Trophoblast cell (in vitro differentiated cells and primary cell): ENCODE measurements around the gene PRPF31. TPM values are rescaled to one million over a fixed set of nuclear protein-coding genes. Genes with fewer than 3 reads are reported as not detected.

Source experiments
- DNase-seq, 2 donors: peaks; one replicate each; pipeline ENCODE4 v3.0.0-alpha.2; 2016
- H2AFZ ChIP-seq: 2 replicates; pipeline ENCODE4 v1.6.1; 2013; ENCODE audit warnings: low read length, moderate library complexity, mild to moderate bottlenecking; ENCODE audit not compliant: insufficient read depth, poor library complexity
- H2AK5ac ChIP-seq: 2 replicates; pipeline ENCODE4 v1.6.1; 2013; ENCODE audit warnings: mild to moderate bottlenecking, low read length
- H2BK120ac ChIP-seq: 2 replicates; pipeline ENCODE4 v1.6.1; 2013; ENCODE audit warnings: low read length, mild to moderate bottlenecking, moderate library complexity; ENCODE audit not compliant: insufficient read depth, poor library complexity
- H2BK12ac ChIP-seq: 2 replicates; pipeline ENCODE4 v1.6.1; 2013; ENCODE audit warnings: mild to moderate bottlenecking, low read length, moderate library complexity
- H2BK5ac ChIP-seq: 2 replicates; pipeline ENCODE4 v1.6.1; 2013; ENCODE audit warnings: low read length, low read depth, moderate library complexity, mild to moderate bottlenecking; ENCODE audit not compliant: poor library complexity
- H3K14ac ChIP-seq: 2 replicates; pipeline ENCODE4 v1.6.1; 2013; ENCODE audit warnings: mild to moderate bottlenecking, low read length
- H3K18ac ChIP-seq: 2 replicates; pipeline ENCODE4 v1.6.1; 2013; ENCODE audit warnings: mild to moderate bottlenecking, low read length
- H3K23ac ChIP-seq: 2 replicates; pipeline ENCODE4 v1.6.1; 2013; ENCODE audit warnings: low read length
- H3K27ac ChIP-seq: 2 replicates; pipeline ENCODE4 v1.5.1; 2013; ENCODE audit warnings: low read depth, mild to moderate bottlenecking, inconsistent platforms, low read length, moderate library complexity
- H3K27me3 ChIP-seq: 2 replicates; pipeline ENCODE4 v1.6.1; 2013; ENCODE audit warnings: inconsistent platforms, mild to moderate bottlenecking, low read length, moderate library complexity; ENCODE audit not compliant: insufficient read depth
- H3K36me3 ChIP-seq, 2 experiments: 1 replicate in 1 of 2; 2 replicates in 1 of 2; pipeline ENCODE4 v1.6.1; 2013; ENCODE audit warnings: low read length in 2 of 2, mild to moderate bottlenecking in 2 of 2, moderate library complexity in 1 of 2; ENCODE audit not compliant: insufficient read depth in 2 of 2, control insufficient read depth in 1 of 2
- H3K4ac ChIP-seq: 2 replicates; pipeline ENCODE4 v1.6.1; 2013; ENCODE audit warnings: low read depth, mild to moderate bottlenecking, low read length, moderate library complexity
- H3K4me1 ChIP-seq, 2 experiments: 1 replicate in 1 of 2; 2 replicates in 1 of 2; pipeline ENCODE4 v1.6.1; 2013; ENCODE audit warnings: low read length in 2 of 2, mild to moderate bottlenecking in 2 of 2, moderate library complexity in 1 of 2; ENCODE audit not compliant: insufficient read depth in 2 of 2, control insufficient read depth in 1 of 2
- H3K4me2 ChIP-seq: 2 replicates; pipeline ENCODE4 v1.6.1; 2013; ENCODE audit warnings: inconsistent platforms, mild to moderate bottlenecking, low read length, moderate library complexity
- H3K4me3 ChIP-seq: 2 replicates; pipeline ENCODE4 v1.5.1; 2013; ENCODE audit warnings: mild to moderate bottlenecking, low read depth, low read length, inconsistent platforms
- H3K79me1 ChIP-seq: one replicate; pipeline ENCODE4 v1.6.1; 2013; ENCODE audit warnings: low read length
- H3K79me2 ChIP-seq: 2 replicates; pipeline ENCODE4 v1.6.1; 2013; ENCODE audit warnings: low read length, mild to moderate bottlenecking; ENCODE audit not compliant: control insufficient read depth, insufficient read depth, poor library complexity
- H3K9ac ChIP-seq: 2 replicates; pipeline ENCODE4 v1.6.1; 2013; ENCODE audit warnings: mild to moderate bottlenecking, low read length
- H3K9me3 ChIP-seq: 2 replicates; pipeline ENCODE4 v1.6.1; 2013; ENCODE audit warnings: low read depth, mild to moderate bottlenecking, control low read depth, inconsistent platforms, low read length; ENCODE audit not compliant: insufficient read depth
- H4K12ac ChIP-seq: 2 replicates; pipeline ENCODE4 v1.6.1; 2013; ENCODE audit warnings: low read depth, mild to moderate bottlenecking, low read length, moderate library complexity
- H4K8ac ChIP-seq: 2 replicates; pipeline ENCODE4 v1.6.1; 2013; ENCODE audit warnings: low read depth, mild to moderate bottlenecking, low read length, moderate library complexity
- H4K91ac ChIP-seq: one replicate; pipeline ENCODE4 v1.6.1; 2013; ENCODE audit warnings: low read depth, mild to moderate bottlenecking, low read length, moderate library complexity
- WGBS: extraction: QIAGEN DNeasy Blood & Tissue Kit; methylation state at CpG from one replicate; pipeline ENCODE4 v1.1.7; 2013; ENCODE audit warnings: missing lambda C conversion rate; ENCODE audit not compliant: insufficient read length, insufficient coverage; ENCODE audit errors: extremely low coverage; 5-methylcytosine and 5-hydroxymethylcytosine counted together
- polyA plus RNA-seq: library from polyadenylated mRNA; stranded (reverse); fragments of 200-250 nt; gene quantifications from 2 replicates; pipeline ENCODE4 v1.2.3, GENCODE V29; 2013

PRPF31 gene
- polyA plus RNA-seq, result 62.2 and 62.3 TPM in 2 replicates

DNA sequence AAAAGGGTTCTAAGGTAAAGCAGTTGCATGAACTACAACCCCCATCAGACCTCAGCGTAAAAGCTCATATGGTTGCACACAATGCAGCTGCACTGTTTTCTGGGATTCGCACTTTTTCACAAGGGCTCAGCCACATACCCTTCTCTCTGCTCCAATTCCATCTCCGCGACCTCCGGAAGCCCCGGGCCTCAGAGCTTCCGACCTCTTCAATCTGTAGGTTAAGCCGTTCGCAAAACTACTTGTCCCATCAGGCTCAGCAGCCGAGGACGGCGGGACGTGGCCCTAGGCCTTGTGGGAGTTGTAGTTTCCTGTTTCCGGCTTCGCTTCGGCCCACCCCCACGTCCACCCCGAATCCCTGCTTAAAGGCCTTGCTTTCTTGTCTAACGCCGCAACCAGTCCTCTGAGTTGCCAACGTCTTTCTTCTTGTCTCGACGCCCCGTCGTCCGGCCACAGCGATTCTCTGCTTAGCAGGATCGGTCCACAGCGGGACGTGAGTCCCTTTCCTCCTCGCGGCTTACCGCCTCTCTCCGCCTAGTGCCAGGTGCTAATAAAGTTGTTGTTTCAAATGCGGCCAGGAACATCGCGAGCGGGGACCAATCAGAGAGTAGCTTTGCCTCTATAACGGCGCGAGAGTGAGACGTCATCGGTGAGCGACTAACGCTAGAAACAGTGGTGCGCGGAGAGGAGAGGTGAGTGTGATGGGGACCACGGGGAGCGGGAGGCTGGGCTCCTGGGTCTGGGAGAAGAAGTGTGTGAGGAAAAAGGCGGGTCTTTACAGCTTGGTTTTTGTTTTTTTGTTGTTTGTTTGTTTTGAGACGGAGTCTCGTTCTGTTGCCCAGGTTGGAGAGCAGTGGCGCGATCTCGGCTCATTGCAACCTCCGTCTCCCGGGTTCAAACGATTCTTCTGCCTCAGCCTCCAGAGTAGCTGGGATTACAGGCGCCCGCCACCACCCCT, at the start of gene PRPF31, which contains the start of gene TFPT:
PRPF31 (plus strand) TSS at position 646 of the 955 bp plus-strand sequence. CDS start 2,525 bp downstream, outside the sequence.
TFPT (minus strand) TSS at position 549 of the 955 bp plus-strand sequence; CDS start at position 161, 388 bp downstream.
- peaks cover 10% of the 10 kb centered on the region for H3K79me1 ChIP-seq
- H4K12ac ChIP-seq, result peak within 1 kb of the TSS; percentile 68
- peak within 1 kb of the TSS; percentile 85 for H2AK5ac ChIP-seq
- H2AFZ ChIP-seq, result peak within 1 kb of the TSS; percentile 74
- no peaks in the 10 kb centered on the region for H3K27me3 ChIP-seq
- peak within 1 kb of the TSS; percentile 20 for H2BK120ac ChIP-seq
- H3K9me3 ChIP-seq, result no peaks in the 10 kb centered on the region
- no peak within 1 kb of the TSS for H2BK12ac ChIP-seq
- peak within 1 kb of the TSS; percentile 92 for H4K8ac ChIP-seq
- H3K23ac ChIP-seq, result no peak within 1 kb of the TSS
- peak within 1 kb of the TSS; percentile 87 for H3K4me3 ChIP-seq
- peak within 1 kb of the TSS; percentile 51 for H3K18ac ChIP-seq
- peak within 1 kb of the TSS; percentile 71 for H2BK5ac ChIP-seq
- peak within 1 kb of the TSS; percentile 93 for H3K9ac ChIP-seq
- peak within 1 kb of the TSS; percentile 43 for H3K4ac ChIP-seq
- DNase-seq, result peak; percentile 97 to 100
- H3K4me1 ChIP-seq, result peaks cover 8 to 10% of the 10 kb centered on the region in 2 experiments
- peaks cover 28 to 31% of the 10 kb centered on the region in 2 experiments for H3K36me3 ChIP-seq
- H4K91ac ChIP-seq, result peak within 1 kb of the TSS; percentile 72
- no CpG with 5 or more reads among the region's 60 CpGs for WGBS
- peak within 1 kb of the TSS; percentile 52 for H3K27ac ChIP-seq
- peaks cover 9% of the 10 kb centered on the region for H3K79me2 ChIP-seq
- H3K4me2 ChIP-seq, result peak within 1 kb of the TSS; percentile 73
- peak within 1 kb of the TSS; percentile 64 for H3K14ac ChIP-seq

DNA sequence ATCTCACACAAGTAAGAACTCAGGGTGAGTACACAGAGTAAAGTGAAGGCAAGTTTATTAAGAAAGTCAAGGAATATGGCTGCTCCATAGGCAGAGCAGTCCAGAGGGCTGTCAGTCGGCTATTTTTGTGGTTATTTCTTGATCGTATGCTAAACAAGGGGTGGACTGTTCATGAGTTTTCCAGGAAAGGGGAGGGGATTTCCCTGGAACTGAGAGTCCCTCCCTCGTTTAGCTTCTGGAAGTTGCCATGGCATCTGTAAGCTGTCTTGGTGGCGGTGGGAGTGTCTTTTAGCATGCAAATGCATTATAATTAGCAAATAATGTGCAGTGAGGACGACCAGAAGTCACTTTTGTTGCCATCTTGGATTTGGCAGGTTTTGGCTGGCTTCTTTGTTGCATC, 46.1 kb upstream of the PRPF31 start:
- H3K18ac ChIP-seq, result no peak overlapping the region
- no peak overlapping the region for H2BK120ac ChIP-seq
- no peak overlapping the region for H2AFZ ChIP-seq
- H4K8ac ChIP-seq, result no peak overlapping the region
- H3K4me3 ChIP-seq, result no peak overlapping the region
- no peak overlapping the region for H2BK5ac ChIP-seq
- DNase-seq, result no peak
- H3K27ac ChIP-seq, result no peak overlapping the region
- H4K91ac ChIP-seq, result no peak overlapping the region
- H3K9me3 ChIP-seq, result peaks cover 7% of the 10 kb centered on the region
- H3K4ac ChIP-seq, result no peak overlapping the region
- H2AK5ac ChIP-seq, result no peak overlapping the region
- no peak overlapping the region for H3K23ac ChIP-seq
- no peak overlapping the region for H3K14ac ChIP-seq
- H3K9ac ChIP-seq, result no peak overlapping the region
- H3K36me3 ChIP-seq, result no peaks in the 10 kb centered on the region
- no peak overlapping the region for H2BK12ac ChIP-seq
- H3K79me1 ChIP-seq, result no peaks in the 10 kb centered on the region
- H3K4me2 ChIP-seq, result no peak overlapping the region
- no peak overlapping the region for H4K12ac ChIP-seq
- H3K79me2 ChIP-seq, result no peaks in the 10 kb centered on the region
- no peaks in the 10 kb centered on the region for H3K27me3 ChIP-seq
- no CpG with 5 or more reads among the region's 5 CpGs for WGBS
- no peaks in the 10 kb centered on the region for H3K4me1 ChIP-seq

DNA sequence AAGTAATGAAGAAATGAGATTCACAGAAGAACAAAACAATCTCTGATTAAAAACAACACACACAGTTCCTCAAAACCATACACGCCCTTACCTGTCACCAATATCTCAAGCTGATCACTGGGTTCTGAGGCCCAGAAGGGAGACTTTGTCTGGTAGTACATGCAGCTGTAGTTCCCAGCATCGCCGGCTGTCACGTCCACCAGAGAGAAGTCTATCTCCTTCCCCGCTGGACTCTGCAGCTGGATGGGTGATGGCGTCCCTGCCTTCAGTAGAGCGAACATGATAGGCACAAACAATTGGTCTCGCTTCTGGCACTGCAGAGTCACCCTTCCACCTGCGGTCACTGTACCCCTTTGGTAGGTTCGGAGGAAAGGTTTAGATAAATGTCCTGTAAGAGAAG, 41.7 kb upstream of the PRPF31 start:
- Histone ChIP-seq H3K9me3 (peaks cover 7% of the 10 kb centered on the region), H4K8ac (no peak overlapping the region), H2BK120ac (no peak overlapping the region), H2BK12ac (no peak overlapping the region), H3K23ac (no peak overlapping the region), H3K36me3 (no peaks in the 10 kb centered on the region), H2BK5ac (no peak overlapping the region), H2AFZ (no peak overlapping the region), H4K12ac (no peak overlapping the region), H3K79me2 (no peaks in the 10 kb centered on the region), H2AK5ac (no peak overlapping the region), H3K18ac (no peak overlapping the region), H3K4me2 (no peak overlapping the region), H3K4ac (no peak overlapping the region), H3K79me1 (no peaks in the 10 kb centered on the region), H4K91ac (no peak overlapping the region), H3K9ac (no peak overlapping the region), H3K27ac (no peak overlapping the region), H3K4me1 (no peaks in the 10 kb centered on the region), H3K27me3 (no peaks in the 10 kb centered on the region), H3K14ac (no peak overlapping the region), H3K4me3 (no peak overlapping the region)
- no peak for DNase-seq
- WGBS, result no CpG with 5 or more reads among the region's 10 CpGs

- Histone ChIP-seq H3K27ac (no peak overlapping the region), H3K9me3 (peaks cover 4% of the 10 kb centered on the region), H2AK5ac (no peak overlapping the region), H3K36me3 (no peaks in the 10 kb centered on the region), H3K27me3 (no peaks in the 10 kb centered on the region), H3K79me1 (no peaks in the 10 kb centered on the region), H3K14ac (no peak overlapping the region), H4K8ac (no peak overlapping the region), H2BK12ac (no peak overlapping the region), H3K23ac (no peak overlapping the region), H3K79me2 (no peaks in the 10 kb centered on the region), H3K4me1 (no peaks in the 10 kb centered on the region), H3K9ac (no peak overlapping the region), H4K91ac (no peak overlapping the region), H2BK5ac (no peak overlapping the region), H3K18ac (no peak overlapping the region), H3K4me2 (no peak overlapping the region), H2BK120ac (no peak overlapping the region), H2AFZ (no peak overlapping the region), H3K4ac (no peak overlapping the region), H4K12ac (no peak overlapping the region), H3K4me3 (no peak overlapping the region)
- DNase-seq, result no peak
- no CpG with 5 or more reads among the region's 9 CpGs for WGBS
These were observed 40.7 kb upstream of the PRPF31 start for GRCh38 chr19:54074851-54075250.
